Mammary epithelial cell (primary cell): ENCODE results near the gene DPYSL3.

ENCODE experiments used
- EZH2 ChIP-seq: IDR thresholded peaks from 2 replicates; pipeline ENCODE4 v1.6.1; 2012; ENCODE audit warnings: low read length, inconsistent platforms, borderline replicate concordance
- TF ChIP-seq, protein P1 (sequence below), 2 donors: IDR thresholded peaks in 1 of 2; conservative IDR thresholded peaks in 1 of 2; 2 replicates each; pipeline ENCODE4 v1.5.1; 2011 to 2012; ENCODE audit warnings: inconsistent platforms in 2 of 2, low read length in 2 of 2, mild to moderate bottlenecking in 2 of 2, control low read depth in 1 of 2, low read depth in 1 of 2; ENCODE audit not compliant: insufficient read depth in 1 of 2; ENCODE audit errors: extremely low read depth in 1 of 2

DNA sequence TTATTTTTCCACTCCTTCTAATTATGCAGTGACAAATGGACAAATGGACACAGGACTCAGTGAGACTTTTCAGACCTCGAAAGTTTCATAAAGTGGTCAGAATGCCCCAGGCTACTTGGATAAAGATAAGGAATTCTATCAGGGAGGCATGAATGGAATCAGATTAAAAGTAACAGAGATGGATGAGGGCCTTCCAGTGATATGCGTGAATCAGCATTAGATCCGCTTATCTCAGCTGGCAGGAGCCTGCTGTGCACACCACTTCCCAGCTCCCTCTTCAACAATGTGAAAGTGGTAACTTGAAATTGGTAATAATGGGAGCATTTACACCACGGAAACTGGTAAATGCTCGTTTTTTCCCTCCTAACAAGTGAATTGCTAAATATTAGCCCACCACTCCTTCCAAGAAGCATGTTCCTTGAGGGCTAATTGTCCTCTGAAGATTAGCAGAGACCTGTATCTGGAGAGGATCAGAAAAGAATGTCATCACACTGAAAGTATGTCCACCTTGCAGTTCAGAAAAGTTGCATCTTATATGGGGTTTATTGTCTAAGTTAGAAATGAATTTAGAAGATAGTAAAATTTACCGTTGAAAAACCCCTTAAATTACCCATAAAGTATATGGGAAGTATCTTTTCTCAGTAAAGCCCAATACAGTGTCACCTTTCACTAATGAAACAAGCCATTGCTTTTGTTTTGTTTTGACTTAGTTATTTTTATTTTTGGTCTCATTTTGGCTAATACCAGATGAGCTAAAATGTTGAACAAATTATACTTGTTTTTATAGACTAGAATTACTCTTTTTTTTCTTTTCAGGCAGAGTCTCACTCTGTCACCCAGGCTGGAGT, 125.3 kb downstream of the DPYSL3 start:
- TF ChIP-seq, protein P1, sequence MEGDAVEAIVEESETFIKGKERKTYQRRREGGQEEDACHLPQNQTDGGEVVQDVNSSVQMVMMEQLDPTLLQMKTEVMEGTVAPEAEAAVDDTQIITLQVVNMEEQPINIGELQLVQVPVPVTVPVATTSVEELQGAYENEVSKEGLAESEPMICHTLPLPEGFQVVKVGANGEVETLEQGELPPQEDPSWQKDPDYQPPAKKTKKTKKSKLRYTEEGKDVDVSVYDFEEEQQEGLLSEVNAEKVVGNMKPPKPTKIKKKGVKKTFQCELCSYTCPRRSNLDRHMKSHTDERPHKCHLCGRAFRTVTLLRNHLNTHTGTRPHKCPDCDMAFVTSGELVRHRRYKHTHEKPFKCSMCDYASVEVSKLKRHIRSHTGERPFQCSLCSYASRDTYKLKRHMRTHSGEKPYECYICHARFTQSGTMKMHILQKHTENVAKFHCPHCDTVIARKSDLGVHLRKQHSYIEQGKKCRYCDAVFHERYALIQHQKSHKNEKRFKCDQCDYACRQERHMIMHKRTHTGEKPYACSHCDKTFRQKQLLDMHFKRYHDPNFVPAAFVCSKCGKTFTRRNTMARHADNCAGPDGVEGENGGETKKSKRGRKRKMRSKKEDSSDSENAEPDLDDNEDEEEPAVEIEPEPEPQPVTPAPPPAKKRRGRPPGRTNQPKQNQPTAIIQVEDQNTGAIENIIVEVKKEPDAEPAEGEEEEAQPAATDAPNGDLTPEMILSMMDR (conservative IDR thresholded peaks at IDR 0.05 in 1 of 2, IDR thresholded peaks at IDR 0.05 in 1 of 2; ENCODE audit: extremely low read depth in 1 of 2, insufficient read depth in 1 of 2, low read depth in 1 of 2, low read length in 2 of 2), result no peak
- no peak for TF ChIP-seq EZH2
